ENCODE measurements around the gene EPB41L4A. TPM values are rescaled to one million over a fixed set of nuclear protein-coding genes. Genes with fewer than 3 reads are reported as not detected.

Gene EPB41L4A
- total RNA-seq, 1 experiment from 2014 or later = 5.2 TPM

GRCh38 chr5:112373885-112374284 lies 45.2 kb downstream of the EPB41L4A start (continued):
- TF ChIP-seq NFYB (CRISPR knock-in tag; conservative IDR thresholded peaks at IDR 0.05; ENCODE audit: low read depth) (no peak), AR (CRISPR knock-in tag; IDR thresholded peaks at IDR 0.05) (no peak), JUN (CRISPR knock-in tag; IDR thresholded peaks at IDR 0.05) (no peak), NR2C2 (CRISPR knock-in tag; IDR thresholded peaks at IDR 0.05) (no peak), ZNF121 (CRISPR knock-in tag; IDR thresholded peaks at IDR 0.05) (no peak), MXD4 (CRISPR knock-in tag; IDR thresholded peaks at IDR 0.05; ENCODE audit: borderline replicate concordance) (no peak)
- TF ChIP-seq, protein P1, sequence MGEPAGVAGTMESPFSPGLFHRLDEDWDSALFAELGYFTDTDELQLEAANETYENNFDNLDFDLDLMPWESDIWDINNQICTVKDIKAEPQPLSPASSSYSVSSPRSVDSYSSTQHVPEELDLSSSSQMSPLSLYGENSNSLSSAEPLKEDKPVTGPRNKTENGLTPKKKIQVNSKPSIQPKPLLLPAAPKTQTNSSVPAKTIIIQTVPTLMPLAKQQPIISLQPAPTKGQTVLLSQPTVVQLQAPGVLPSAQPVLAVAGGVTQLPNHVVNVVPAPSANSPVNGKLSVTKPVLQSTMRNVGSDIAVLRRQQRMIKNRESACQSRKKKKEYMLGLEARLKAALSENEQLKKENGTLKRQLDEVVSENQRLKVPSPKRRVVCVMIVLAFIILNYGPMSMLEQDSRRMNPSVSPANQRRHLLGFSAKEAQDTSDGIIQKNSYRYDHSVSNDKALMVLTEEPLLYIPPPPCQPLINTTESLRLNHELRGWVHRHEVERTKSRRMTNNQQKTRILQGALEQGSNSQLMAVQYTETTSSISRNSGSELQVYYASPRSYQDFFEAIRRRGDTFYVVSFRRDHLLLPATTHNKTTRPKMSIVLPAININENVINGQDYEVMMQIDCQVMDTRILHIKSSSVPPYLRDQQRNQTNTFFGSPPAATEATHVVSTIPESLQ (CRISPR knock-in tag; IDR thresholded peaks at IDR 0.05) = no peak

DNA sequence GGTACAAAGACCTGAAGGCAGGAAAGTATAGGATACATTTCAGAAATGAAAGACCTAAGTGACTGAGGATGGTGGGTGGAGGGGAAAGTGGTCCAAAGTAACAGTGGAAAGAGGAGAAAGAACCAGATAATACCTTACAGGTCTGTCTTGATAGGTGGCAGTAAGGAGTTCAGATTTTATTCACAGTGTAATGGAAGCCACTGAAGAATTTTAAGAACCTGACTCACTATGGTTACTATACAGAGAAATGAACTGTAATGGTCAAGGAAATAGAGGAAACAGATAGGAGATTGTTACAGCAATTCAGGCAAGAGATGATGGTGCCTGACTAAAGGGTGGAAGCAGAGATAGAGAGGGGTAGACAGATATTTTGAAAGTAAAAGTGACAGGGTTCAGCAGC lies 46.5 kb downstream of the EPB41L4A start:
- H3K36me3 Mint-ChIP-seq = no peaks in the 10 kb centered on the region
- CTCF ChIA-PET = interaction anchor here (1.4 kb wide), 1 partner anchor 48 kb away, joined by 5 read pairs; no protein-coding TSS in a partner anchor
- POLR2A ChIA-PET = no interaction called here
- H3K4me1 Mint-ChIP-seq = peaks cover under 1% of the 10 kb centered on the region; the same call in 1 of the 2 replicates
- ATAC-seq (peak; percentile 73; the same call in 1 of the 2 replicates), DNase-seq (ENCODE audit: low spot score) (no peak)
- TF ChIP-seq ATF2 (CRISPR knock-in tag; IDR thresholded peaks at IDR 0.05; ENCODE audit: borderline replicate concordance, low read depth) = no peak
- TF ChIP-seq TCF7 (CRISPR knock-in tag; IDR thresholded peaks at IDR 0.05; ENCODE audit: low read depth) = no peak
- no peak for TF ChIP-seq NR2C2 (CRISPR knock-in tag; IDR thresholded peaks at IDR 0.05)
- TF ChIP-seq HMGXB4 (CRISPR knock-in tag; IDR thresholded peaks at IDR 0.05) = no peak
- TF ChIP-seq FOXP1 (CRISPR knock-in tag; IDR thresholded peaks at IDR 0.05; ENCODE audit: borderline replicate concordance) = no peak
- TF ChIP-seq, protein P2, sequence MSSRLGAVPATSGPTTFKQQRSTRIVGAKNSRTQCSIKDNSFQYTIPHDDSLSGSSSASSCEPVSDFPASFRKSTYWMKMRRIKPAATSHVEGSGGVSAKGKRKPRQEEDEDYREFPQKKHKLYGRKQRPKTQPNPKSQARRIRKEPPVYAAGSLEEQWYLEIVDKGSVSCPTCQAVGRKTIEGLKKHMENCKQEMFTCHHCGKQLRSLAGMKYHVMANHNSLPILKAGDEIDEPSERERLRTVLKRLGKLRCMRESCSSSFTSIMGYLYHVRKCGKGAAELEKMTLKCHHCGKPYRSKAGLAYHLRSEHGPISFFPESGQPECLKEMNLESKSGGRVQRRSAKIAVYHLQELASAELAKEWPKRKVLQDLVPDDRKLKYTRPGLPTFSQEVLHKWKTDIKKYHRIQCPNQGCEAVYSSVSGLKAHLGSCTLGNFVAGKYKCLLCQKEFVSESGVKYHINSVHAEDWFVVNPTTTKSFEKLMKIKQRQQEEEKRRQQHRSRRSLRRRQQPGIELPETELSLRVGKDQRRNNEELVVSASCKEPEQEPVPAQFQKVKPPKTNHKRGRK (CRISPR knock-in tag; IDR thresholded peaks at IDR 0.05; ENCODE audit: borderline replicate concordance) = no peak
- TF ChIP-seq, protein P3, sequence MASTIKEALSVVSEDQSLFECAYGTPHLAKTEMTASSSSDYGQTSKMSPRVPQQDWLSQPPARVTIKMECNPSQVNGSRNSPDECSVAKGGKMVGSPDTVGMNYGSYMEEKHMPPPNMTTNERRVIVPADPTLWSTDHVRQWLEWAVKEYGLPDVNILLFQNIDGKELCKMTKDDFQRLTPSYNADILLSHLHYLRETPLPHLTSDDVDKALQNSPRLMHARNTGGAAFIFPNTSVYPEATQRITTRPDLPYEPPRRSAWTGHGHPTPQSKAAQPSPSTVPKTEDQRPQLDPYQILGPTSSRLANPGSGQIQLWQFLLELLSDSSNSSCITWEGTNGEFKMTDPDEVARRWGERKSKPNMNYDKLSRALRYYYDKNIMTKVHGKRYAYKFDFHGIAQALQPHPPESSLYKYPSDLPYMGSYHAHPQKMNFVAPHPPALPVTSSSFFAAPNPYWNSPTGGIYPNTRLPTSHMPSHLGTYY (CRISPR knock-in tag; IDR thresholded peaks at IDR 0.05) = no peak
- TF ChIP-seq MXD4 (CRISPR knock-in tag; IDR thresholded peaks at IDR 0.05; ENCODE audit: borderline replicate concordance) = no peak
- TF ChIP-seq, protein P4, sequence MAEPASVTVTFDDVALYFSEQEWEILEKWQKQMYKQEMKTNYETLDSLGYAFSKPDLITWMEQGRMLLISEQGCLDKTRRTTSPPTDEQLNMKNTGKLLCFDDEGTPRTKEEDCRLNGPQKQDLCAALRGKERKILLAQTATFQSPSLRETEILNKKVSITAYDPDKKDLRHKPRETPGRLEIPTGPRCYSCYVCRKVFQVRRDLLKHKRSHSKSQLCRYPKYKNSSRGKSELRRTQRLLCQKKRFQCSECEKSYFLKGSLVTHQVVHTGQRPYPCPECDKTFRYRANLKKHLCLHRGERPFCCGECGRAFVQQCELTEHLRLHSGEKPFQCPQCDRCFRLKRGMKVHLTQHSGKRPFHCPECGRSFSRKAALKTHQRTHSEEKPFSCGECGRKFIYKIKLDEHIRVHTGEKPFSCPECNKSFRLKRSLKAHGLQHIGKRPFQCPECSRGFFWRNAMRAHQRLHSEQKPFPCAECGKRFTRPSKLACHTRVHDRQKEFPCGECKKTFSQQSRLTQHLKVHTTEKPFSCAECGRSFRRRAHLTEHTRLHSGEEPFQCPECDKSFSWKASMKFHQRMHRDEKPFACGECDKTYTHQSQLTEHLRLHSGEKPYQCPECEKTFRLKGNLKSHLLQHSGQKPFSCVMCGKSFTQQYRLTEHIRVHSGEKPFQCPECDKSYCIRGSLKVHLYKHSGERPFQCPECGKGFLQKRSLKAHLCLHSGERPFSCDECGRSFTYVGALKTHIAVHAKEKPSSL (CRISPR knock-in tag; conservative IDR thresholded peaks at IDR 0.05) = no peak
- H3K4me3 Mint-ChIP-seq = no peak overlapping the region
- H3K9me3 Mint-ChIP-seq = no peaks in the 10 kb centered on the region
- no peak overlapping the region for H3K27ac Mint-ChIP-seq
- no peaks in the 10 kb centered on the region for H3K27me3 Mint-ChIP-seq (ENCODE audit: low read depth)
